IMR-90 (cell line): ENCODE results near the gene IGFBP7. TPM values are rescaled to one million over a fixed set of nuclear protein-coding genes. Genes with fewer than 3 reads are reported as not detected.
A peak's percentile ranks its signal among the peaks of the same experiment; 100 is the strongest.

ENCODE experiments used
- ATAC-seq: fragments of 200-7000 bp; cut with Tn5 transposase; 2 replicates; pipeline ENCODE4 v1.9.1; 2020; ENCODE audit warnings: low read depth, mild to moderate bottlenecking, moderate library complexity
- BruUV-seq: library from RNA; stranded (reverse); fragments of 400-500 nt; replicated peaks from 2 replicates; lab custom pipeline; 2021; lab: Mats Ljungman, UMichigan
- CTCF ChIA-PET: fragments of 300-600 bp; formaldehyde crosslinking; extraction: SDS; loops from one replicate; lab custom pipeline; 2021; ENCODE audit warnings: antibody characterized with exemption; lab: Yijun Ruan, JAX
- POLR2A ChIA-PET: fragments of 300-600 bp; sonication (Branson Sonifier 250); formaldehyde crosslinking; loops from one replicate; lab custom pipeline; 2022; ENCODE audit warnings: antibody characterized with exemption; ENCODE audit not compliant: unreplicated experiment; lab: Charles Lee
- DNase-seq: peaks from one replicate; pipeline ENCODE4 v3.0.0; 2013
- H2AFZ ChIP-seq: replicated peaks from 2 replicates; pipeline ENCODE3; 2013; ENCODE audit warnings: low read length, mild to moderate bottlenecking; ENCODE audit not compliant: poor library complexity
- H2AK5ac ChIP-seq: 2 replicates; pipeline ENCODE4 v1.6.1; 2013; ENCODE audit warnings: low read depth, low read length, inconsistent platforms
- H2AK9ac ChIP-seq: replicated peaks from 2 replicates; pipeline ENCODE3; 2013; ENCODE audit warnings: mild to moderate bottlenecking, low read depth, low read length, moderate library complexity; ENCODE audit not compliant: poor library complexity
- H2BK120ac ChIP-seq: 2 replicates; pipeline ENCODE4 v1.6.1; 2013; ENCODE audit warnings: low read depth, low read length, inconsistent platforms
- H2BK15ac ChIP-seq: 3 replicates; pipeline ENCODE4 v1.6.1; 2013; ENCODE audit warnings: low read depth, low read length, inconsistent platforms
- H2BK20ac ChIP-seq: 2 replicates; pipeline ENCODE4 v1.6.1; 2013; ENCODE audit warnings: low read depth, mild to moderate bottlenecking, inconsistent platforms, low read length, moderate library complexity
- H2BK5ac ChIP-seq: 2 replicates; pipeline ENCODE4 v1.6.1; 2013; ENCODE audit warnings: mild to moderate bottlenecking, low read depth, low read length, inconsistent platforms; ENCODE audit not compliant: poor library complexity, severe bottlenecking
- H3K14ac ChIP-seq: replicated peaks from 2 replicates; pipeline ENCODE4 v1.6.1; 2013; ENCODE audit warnings: low read depth, low read length, inconsistent platforms
- H3K18ac ChIP-seq: 2 replicates; pipeline ENCODE4 v1.6.1; 2013; ENCODE audit warnings: low read depth, low read length, control low read depth
- H3K23ac ChIP-seq: 2 replicates; pipeline ENCODE4 v1.6.1; 2013; ENCODE audit warnings: low read depth, low read length, inconsistent platforms
- H3K27ac ChIP-seq: 2 replicates; pipeline ENCODE4 v1.5.1; 2013; ENCODE audit warnings: mild to moderate bottlenecking, control low read depth, low read length; ENCODE audit not compliant: insufficient read depth
- H3K27me3 ChIP-seq: 2 replicates; pipeline ENCODE4 v1.6.1; 2013; ENCODE audit warnings: low read length; ENCODE audit not compliant: control insufficient read depth, insufficient read depth
- H3K36me3 ChIP-seq: 2 replicates; pipeline ENCODE4 v1.6.1; 2013; ENCODE audit warnings: low read length, mixed read lengths; ENCODE audit not compliant: control insufficient read depth, insufficient read depth
- H3K4ac ChIP-seq: 2 replicates; pipeline ENCODE4 v1.6.1; 2013; ENCODE audit warnings: low read depth, low read length, inconsistent platforms
- H3K4me1 ChIP-seq: 2 replicates; pipeline ENCODE4 v1.6.1; 2013; ENCODE audit warnings: low read length, mixed read lengths; ENCODE audit not compliant: control insufficient read depth, insufficient read depth
- H3K4me2 ChIP-seq: 2 replicates; pipeline ENCODE4 v1.6.1; 2013; ENCODE audit warnings: low read depth, mild to moderate bottlenecking, control low read depth, low read length, moderate library complexity
- H3K4me3 ChIP-seq: 2 replicates; pipeline ENCODE4 v1.5.1; 2013; ENCODE audit warnings: low read depth, mild to moderate bottlenecking, control low read depth, low read length, moderate library complexity; ENCODE audit not compliant: insufficient read depth
- H3K56ac ChIP-seq: 2 replicates; pipeline ENCODE4 v1.6.1; 2013; ENCODE audit warnings: low read length, inconsistent platforms; ENCODE audit not compliant: insufficient read depth; ENCODE audit errors: extremely low read depth
- H3K79me1 ChIP-seq, 2 experiments: 2 replicates each; pipeline ENCODE4 v1.6.1; 2013; ENCODE audit warnings: low read length in 2 of 2, inconsistent platforms in 1 of 2, low read depth in 1 of 2
- H3K9ac ChIP-seq: 2 replicates; pipeline ENCODE4 v1.6.1; 2013; ENCODE audit warnings: low read depth, low read length, control low read depth
- H3K9me1 ChIP-seq: 2 replicates; pipeline ENCODE4 v1.6.1; 2013; ENCODE audit warnings: low read length, inconsistent platforms; ENCODE audit not compliant: insufficient read depth
- H3K9me3 ChIP-seq: 2 replicates; pipeline ENCODE4 v1.6.1; 2013; ENCODE audit warnings: low read length; ENCODE audit not compliant: control insufficient read depth, insufficient read depth
- H4K20me1 ChIP-seq: 2 replicates; pipeline ENCODE4 v1.6.1; 2013; ENCODE audit warnings: low read length, inconsistent platforms; ENCODE audit not compliant: insufficient read depth
- H4K5ac ChIP-seq: 2 replicates; pipeline ENCODE4 v1.6.1; 2013; ENCODE audit warnings: mild to moderate bottlenecking, low read depth, low read length, control low read depth
- H4K8ac ChIP-seq, 2 experiments: 2 replicates each; pipeline ENCODE4 v1.6.1; 2013; ENCODE audit warnings: low read depth in 2 of 2, low read length in 2 of 2, control low read depth in 1 of 2, inconsistent platforms in 1 of 2
- H4K91ac ChIP-seq: 2 replicates; pipeline ENCODE4 v1.6.1; 2013; ENCODE audit warnings: low read depth, low read length, inconsistent platforms; ENCODE audit not compliant: insufficient read depth
- CEBPB ChIP-seq: IDR thresholded peaks from 2 replicates; pipeline ENCODE4 v1.6.1; 2012; ENCODE audit warnings: low read depth, low read length, improper control_type of control experiment
- MAFK ChIP-seq: IDR thresholded peaks from 2 replicates; pipeline ENCODE4 v1.6.1; 2012; ENCODE audit warnings: low read depth, low read length, improper control_type of control experiment
- NFE2L2 ChIP-seq: fragments of 150-350 bp; IDR thresholded peaks from 2 replicates; pipeline ENCODE4 v1.6.1; 2016; ENCODE audit warnings: low read depth, mild to moderate bottlenecking, low read length
- RAD21 ChIP-seq: IDR thresholded peaks from 2 replicates; pipeline ENCODE4 v1.6.1; 2012; ENCODE audit warnings: low read length, improper control_type of control experiment
- WGBS, 2 experiments: methylation state at CpG; one replicate each; pipeline versions ENCODE4 v1.1.5 to v1.1.7; 2013; ENCODE audit warnings: missing lambda C conversion rate in 2 of 2; ENCODE audit not compliant: insufficient read length in 1 of 2; ENCODE audit errors: extremely low coverage in 2 of 2; 5-methylcytosine and 5-hydroxymethylcytosine counted together
- dilution Hi-C: fragments of 300-500 bp; cut with HindIII; formaldehyde crosslinking; loops from one replicate; pipeline ENCODE4 v1.14.3; 2018; ENCODE audit warnings: low sequenced_read_pairs; ENCODE audit not compliant: unreplicated experiment
- in situ Hi-C: fragments of 300-500 bp; cut with MboI; formaldehyde crosslinking; loops from 3 replicates; pipeline ENCODE4 v1.14.3; 2019; ENCODE audit warnings: low sequenced_read_pairs, inconsistent platforms, mixed read lengths
- intact Hi-C: fragments of 100-400 bp; cut with micrococcal nuclease; formaldehyde crosslinking; loops from 2 replicates; pipeline ENCODE4 v1.10.0; 2022
- polyA plus RNA-seq, 3 experiments: library from polyadenylated mRNA; depleted of rRNA; stranded (reverse); fragments of >200 nt; gene quantifications; 2 replicates each; pipeline ENCODE4 v1.2.3, GENCODE V29; 2012; ENCODE audit warnings: low replicate concordance in 1 of 3
- total RNA-seq: library from RNA; depleted of rRNA; stranded (reverse); fragments of >200 nt; gene quantifications from 2 replicates; pipeline ENCODE4 v1.2.3, GENCODE V29; 2012

Gene IGFBP7
- total and polyA plus RNA-seq, 2 of the 4 experiments (the other 2 are of a cell fraction) = 33.2 to 267 TPM

GRCh38 chr4:57132743-57133137 is 22.6 kb upstream of the IGFBP7 start:
- no peak overlapping the region for H3K56ac ChIP-seq
- H3K36me3 ChIP-seq = no peaks in the 10 kb centered on the region
- WGBS, 2 experiments = no CpG with 5 or more reads among the region's 2 CpGs
- H4K20me1 ChIP-seq = no peaks in the 10 kb centered on the region
- H3K9ac ChIP-seq = no peak overlapping the region
- intact Hi-C loops = no loop called here
- in situ Hi-C loops = no loop called here
- ChIA-PET CTCF (interaction anchor here (1.7 kb wide), 1 partner anchor 14 kb away, joined by 5 read pairs; no protein-coding TSS in a partner anchor), POLR2A (no interaction called here)
- dilution Hi-C loops = no loop called here
- peaks cover 5% of the 10 kb centered on the region for H3K9me1 ChIP-seq
- H3K4me1 ChIP-seq = peaks cover 9% of the 10 kb centered on the region
- no peak overlapping the region for H2BK120ac ChIP-seq
- H3K18ac ChIP-seq = no peak overlapping the region
- H2BK5ac ChIP-seq = no peak overlapping the region
- no peak overlapping the region for H2AK5ac ChIP-seq
- ATAC-seq (no peak), DNase-seq (no peak)
- no peak overlapping the region for H4K5ac ChIP-seq
- no peak overlapping the region for H4K8ac ChIP-seq
- no TSS peak for BruUV-seq
- peaks cover 2% of the 10 kb centered on the region; the same call in 1 of the 2 replicates for H3K9me3 ChIP-seq
- H2BK20ac ChIP-seq = no peak overlapping the region
- no peak overlapping the region for H3K4me3 ChIP-seq
- no peak overlapping the region for H4K91ac ChIP-seq
- H2AFZ ChIP-seq = no peak overlapping the region
- H3K4ac ChIP-seq = peak overlapping the region; percentile 4; the same call in 1 of the 2 replicates
- H3K79me1 ChIP-seq = no peaks in the 10 kb centered on the region
- H3K27me3 ChIP-seq = no peaks in the 10 kb centered on the region
- H3K23ac ChIP-seq = peak overlapping the region; percentile 31; the same call in 1 of the 2 replicates
- H3K27ac ChIP-seq = no peak overlapping the region
- no peak overlapping the region for H3K4me2 ChIP-seq
- TF ChIP-seq MAFK (no peak), RAD21 (no peak), NFE2L2 (no peak), CEBPB (no peak)
- H2BK15ac ChIP-seq = no peak overlapping the region
- no peak overlapping the region for H2AK9ac ChIP-seq
- 0 out of 2 replicates have a peak overlapping the region, but pooled peaks have one; percentile 39 for H3K14ac ChIP-seq
